CD14-positive monocyte (primary cell): Measurements from ENCODE around the gene SAMD11. TPM values are rescaled to one million over a fixed set of nuclear protein-coding genes. Genes with fewer than 3 reads are reported as not detected.

ENCODE experiments used
- DNase-seq, 3 donors: peaks; one replicate each; pipeline ENCODE4 v3.0.0-alpha.2; 2011 to 2022
- H2AFZ ChIP-seq: 2 replicates; pipeline ENCODE4 v1.6.0; 2012; ENCODE audit warnings: mild to moderate bottlenecking, low read depth, low read length, inconsistent platforms; ENCODE audit not compliant: insufficient read depth, poor library complexity, severe bottlenecking
- H3K27ac ChIP-seq, 2 donors: 1 replicate in 1 of 2; 2 replicates in 1 of 2; pipeline ENCODE4 v1.5.1; 2012 to 2013; ENCODE audit warnings: low read length in 2 of 2, control low read depth in 1 of 2, inconsistent platforms in 1 of 2, low read depth in 1 of 2, mild to moderate bottlenecking in 1 of 2
- H3K27me3 ChIP-seq, 2 donors: one replicate each; pipeline versions ENCODE4 v1.6.0 to v1.6.1; 2011 to 2013; ENCODE audit warnings: low read length in 2 of 2; ENCODE audit not compliant: control insufficient read depth in 2 of 2, insufficient read depth in 2 of 2
- H3K36me3 ChIP-seq, 2 donors: replicated peaks in 1 of 2; 1 replicate in 1 of 2; 2 replicates in 1 of 2; pipeline versions ENCODE4 v1.5.1 to v1.6.1; 2012 to 2013; ENCODE audit warnings: low read length in 2 of 2, control low read depth in 1 of 2, inconsistent platforms in 1 of 2, mild to moderate bottlenecking in 1 of 2; ENCODE audit not compliant: insufficient read depth in 2 of 2, control insufficient read depth in 1 of 2
- H3K4me1 ChIP-seq, 2 donors: 1 replicate in 1 of 2; 2 replicates in 1 of 2; pipeline versions ENCODE4 v1.5.1 to v1.6.1; 2012 to 2013; ENCODE audit warnings: low read length in 2 of 2, control low read depth in 1 of 2, inconsistent platforms in 1 of 2, mild to moderate bottlenecking in 1 of 2, moderate library complexity in 1 of 2; ENCODE audit not compliant: insufficient read depth in 2 of 2, control insufficient read depth in 1 of 2
- H3K4me2 ChIP-seq: replicated peaks from 2 replicates; pipeline ENCODE3; 2012; ENCODE audit warnings: low read length, moderate library complexity, mild to moderate bottlenecking; ENCODE audit not compliant: poor library complexity, severe bottlenecking; ENCODE audit errors: extremely low read depth
- H3K4me3 ChIP-seq, 3 experiments: fragments of 200-600 bp in 1 of 3; sonication (generic) in 1 of 3; replicated peaks in 1 of 3; 1 replicate in 2 of 3; 2 replicates in 1 of 3; pipeline ENCODE4 v1.5.1; 2011 to 2013; ENCODE audit warnings: low read length in 3 of 3, mild to moderate bottlenecking in 3 of 3, control low read depth in 2 of 3, low read depth in 2 of 3, inconsistent platforms in 1 of 3, moderate library complexity in 1 of 3
- H3K79me2 ChIP-seq: 2 replicates; pipeline ENCODE4 v1.6.0; 2012; ENCODE audit warnings: mild to moderate bottlenecking, control low read depth, inconsistent platforms, low read length, moderate library complexity; ENCODE audit not compliant: insufficient read depth
- H3K9ac ChIP-seq: 2 replicates; pipeline ENCODE4 v1.6.0; 2017; ENCODE audit warnings: low read length, mild to moderate bottlenecking; ENCODE audit not compliant: insufficient read depth, poor library complexity, severe bottlenecking
- H3K9me3 ChIP-seq, 2 donors: replicated peaks in 1 of 2; 1 replicate in 1 of 2; 2 replicates in 1 of 2; pipeline versions ENCODE4 v1.5.1 to v1.6.1; 2012 to 2013; ENCODE audit warnings: low read length in 2 of 2, control low read depth in 1 of 2; ENCODE audit not compliant: control insufficient read depth in 1 of 2, insufficient read depth in 1 of 2
- H4K20me1 ChIP-seq: 2 replicates; pipeline ENCODE4 v1.6.0; 2012; ENCODE audit warnings: mild to moderate bottlenecking, low read length, control low read depth, moderate library complexity; ENCODE audit not compliant: insufficient read depth
- H3K27ac Mint-ChIP-seq, 7 donors: one replicate each; pipeline ENCODE4 v1.8.0; 2020; ENCODE audit warnings: mild to moderate bottlenecking in 7 of 7, mixed read lengths in 7 of 7, moderate library complexity in 6 of 7, inconsistent platforms in 2 of 7
- H3K27me3 Mint-ChIP-seq, 3 donors: one replicate each; pipeline ENCODE4 v1.8.0; 2021 to 2022; ENCODE audit warnings: low read depth in 3 of 3, mild to moderate bottlenecking in 3 of 3, mixed read lengths in 3 of 3, moderate library complexity in 3 of 3, inconsistent platforms in 1 of 3
- H3K36me3 Mint-ChIP-seq, 2 donors: one replicate each; pipeline ENCODE4 v1.8.0; 2020; ENCODE audit warnings: mixed read lengths in 2 of 2, inconsistent platforms in 1 of 2, mild to moderate bottlenecking in 1 of 2
- H3K4me1 Mint-ChIP-seq: one replicate; pipeline ENCODE4 v1.8.0; 2020; ENCODE audit warnings: mild to moderate bottlenecking, mixed read lengths
- H3K4me3 Mint-ChIP-seq, 2 donors: one replicate each; pipeline ENCODE4 v1.8.0; 2020; ENCODE audit warnings: mild to moderate bottlenecking in 2 of 2, mixed read lengths in 2 of 2, moderate library complexity in 1 of 2
- H3K9me3 Mint-ChIP-seq, 7 donors: one replicate each; pipeline ENCODE4 v1.8.0; 2020 to 2022; ENCODE audit warnings: mixed read lengths in 7 of 7, mild to moderate bottlenecking in 6 of 7, moderate library complexity in 6 of 7, inconsistent platforms in 2 of 7
- CTCF ChIP-seq: fragments of 200-600 bp; IDR thresholded peaks from one replicate; pipeline ENCODE4 v1.8.0; 2022; ENCODE audit warnings: antibody characterized with exemption, mild to moderate bottlenecking
- WGBS: methylation state at CpG from one replicate; pipeline ENCODE4 v1.1.5; 2013; ENCODE audit warnings: missing lambda C conversion rate; ENCODE audit not compliant: insufficient coverage; 5-methylcytosine and 5-hydroxymethylcytosine counted together
- intact Hi-C, 2 donors: fragments of 100-400 bp; cut with micrococcal nuclease; formaldehyde crosslinking; loops; one replicate each; pipeline versions ENCODE4 v1.15.0 to v1.15.1; 2023
- polyA plus RNA-seq, 3 donors: library from polyadenylated mRNA; depleted of rRNA in 1 of 3; unstranded in 2 of 3; stranded (reverse) in 1 of 3; fragments of 300-500 nt in 2 of 3; fragments of >200 nt in 1 of 3; fragmentation: Illumina TruSeq in 2 of 3; gene quantifications; 1 replicate in 2 of 3; 2 replicates in 1 of 3; pipeline ENCODE4 v1.2.3, GENCODE V29; 2012 to 2021

Gene SAMD11
- polyA plus RNA-seq, 3 donors, result not detected

GRCh38 chr1:969260-969855 is 45.6 kb downstream of the SAMD11 start:
- H3K4me3 ChIP-seq, result no peak overlapping the region

More at GRCh38 chr1:969260-969855, 45.6 kb downstream of the SAMD11 start:
- no peak for TF ChIP-seq CTCF
- Histone ChIP-seq H3K79me2 (no peaks in the 10 kb centered on the region), H3K9ac (no peak overlapping the region), H3K27ac (no peak overlapping the region), H3K36me3 (no peaks in the 10 kb centered on the region), H3K4me1 (peaks cover 16 to 21% of the 10 kb centered on the region in 2 donors), H3K4me2 (no peak overlapping the region), H3K27me3 (peaks cover 3 to 43% of the 10 kb centered on the region in 2 donors), H4K20me1 (no peaks in the 10 kb centered on the region), H2AFZ (no peak overlapping the region), H3K9me3 (peaks cover 0 to 8% of the 10 kb centered on the region in 2 donors)
- peaks cover 0 to 3% (median 0%) of the 10 kb centered on the region in 7 donors for H3K9me3 Mint-ChIP-seq
- peaks cover 36 to 63% (median 50%) of the 10 kb centered on the region in 3 donors for H3K27me3 Mint-ChIP-seq
- intact Hi-C loops, result loop anchor here in 1 of 2 donors (10.0 kb wide), 1 partner anchor 65 kb away; no protein-coding TSS in a partner anchor
- H3K4me1 Mint-ChIP-seq, result peaks cover 10% of the 10 kb centered on the region
- 82% methylated on average over 13 of the region's 15 CpGs for WGBS
- peak overlapping the region in 1 of 2 donors; percentile 39 for H3K4me3 Mint-ChIP-seq
- peaks cover 4 to 5% of the 10 kb centered on the region in 2 donors for H3K36me3 Mint-ChIP-seq
- DNase-seq, result no peak
- H3K27ac Mint-ChIP-seq, result no peak overlapping the region
